MM.1S (cell line): ENCODE measurements around the gene RPS18.

Experiments
- EZH2phosphoT487 ChIP-seq: fragments of 300-600 bp; sonication (generic); IDR thresholded peaks from 2 replicates; pipeline ENCODE4 v1.6.1; 2018; ENCODE audit warnings: antibody characterized with exemption, low read length
- TF ChIP-seq, protein P1 (sequence below): fragments of 300-600 bp; sonication (generic); IDR thresholded peaks from 2 replicates; pipeline ENCODE4 v1.5.1; 2016; ENCODE audit warnings: antibody characterized with exemption, low read length, mixed read lengths

DNA sequence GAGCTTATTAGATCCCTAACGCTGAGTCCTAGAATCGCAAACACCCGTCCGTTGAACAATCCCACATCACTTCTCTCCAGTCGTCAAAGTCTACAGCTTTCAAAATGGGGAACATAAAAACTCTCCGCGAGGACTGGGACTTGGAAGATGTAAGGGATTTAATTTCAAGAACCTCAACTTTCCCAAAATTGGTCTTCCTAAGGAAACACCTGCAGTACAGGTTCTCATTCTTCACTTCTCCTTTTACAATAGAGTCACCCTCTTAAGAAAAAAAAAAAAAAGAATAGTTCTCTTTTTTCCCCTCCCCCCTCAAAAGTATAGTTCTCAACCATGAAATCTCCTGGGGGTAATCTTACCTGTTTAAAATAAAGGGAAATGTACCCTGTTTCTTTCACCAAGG lies 52.2 kb downstream of the RPS18 start:
- TF ChIP-seq, protein P1, sequence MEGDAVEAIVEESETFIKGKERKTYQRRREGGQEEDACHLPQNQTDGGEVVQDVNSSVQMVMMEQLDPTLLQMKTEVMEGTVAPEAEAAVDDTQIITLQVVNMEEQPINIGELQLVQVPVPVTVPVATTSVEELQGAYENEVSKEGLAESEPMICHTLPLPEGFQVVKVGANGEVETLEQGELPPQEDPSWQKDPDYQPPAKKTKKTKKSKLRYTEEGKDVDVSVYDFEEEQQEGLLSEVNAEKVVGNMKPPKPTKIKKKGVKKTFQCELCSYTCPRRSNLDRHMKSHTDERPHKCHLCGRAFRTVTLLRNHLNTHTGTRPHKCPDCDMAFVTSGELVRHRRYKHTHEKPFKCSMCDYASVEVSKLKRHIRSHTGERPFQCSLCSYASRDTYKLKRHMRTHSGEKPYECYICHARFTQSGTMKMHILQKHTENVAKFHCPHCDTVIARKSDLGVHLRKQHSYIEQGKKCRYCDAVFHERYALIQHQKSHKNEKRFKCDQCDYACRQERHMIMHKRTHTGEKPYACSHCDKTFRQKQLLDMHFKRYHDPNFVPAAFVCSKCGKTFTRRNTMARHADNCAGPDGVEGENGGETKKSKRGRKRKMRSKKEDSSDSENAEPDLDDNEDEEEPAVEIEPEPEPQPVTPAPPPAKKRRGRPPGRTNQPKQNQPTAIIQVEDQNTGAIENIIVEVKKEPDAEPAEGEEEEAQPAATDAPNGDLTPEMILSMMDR, result no peak
- TF ChIP-seq EZH2phosphoT487, result no peak
